ENCODE measurements around the gene HNRNPC. TPM values are rescaled to one million over a fixed set of nuclear protein-coding genes. Genes with fewer than 3 reads are reported as not detected.

Gene HNRNPC
- total RNA-seq, 2 experiments from 2014 or later, result 897 to 1,000 TPM

DNA sequence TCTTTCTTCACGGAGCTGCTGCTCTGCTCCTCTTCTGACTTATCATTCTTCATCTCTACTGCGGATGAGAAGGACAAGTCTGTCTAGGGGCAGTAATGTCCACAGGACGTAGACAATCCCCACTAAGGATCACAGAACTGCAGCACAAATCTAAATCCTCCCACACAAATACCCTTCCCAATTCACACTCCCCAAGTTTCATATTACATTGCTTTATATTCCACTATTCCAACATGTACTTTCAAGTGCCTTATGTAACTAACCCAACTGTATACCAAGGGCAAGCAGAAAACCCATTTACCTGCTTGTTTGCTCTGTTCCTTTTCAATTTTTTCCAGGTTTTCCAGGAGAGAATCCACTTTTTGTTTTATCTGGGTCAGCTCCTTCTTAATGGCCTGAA is 57.7 kb downstream of the HNRNPC start:
- CTCF ChIA-PET (ENCODE audit: unreplicated experiment), result no interaction called here
- peaks cover 63% of the 10 kb centered on the region for H4K20me1 ChIP-seq (ENCODE audit: insufficient read depth, low read length)
- TF ChIP-seq CTCF (conservative IDR thresholded peaks at IDR 0.05; ENCODE audit: low read length) (no peak), EZH2phosphoT487 (IDR thresholded peaks at IDR 0.05; ENCODE audit: borderline replicate concordance, low read depth, low read length) (no peak)
- intact Hi-C loops (cut with micrococcal nuclease; ENCODE audit: unreplicated experiment), result no loop called here
- POLR2A ChIA-PET, result no interaction called here
- DNase-seq (ENCODE audit: low spot score), result no peak
- no peak overlapping the region for H2AFZ ChIP-seq (ENCODE audit: low read length)
- no TSS peak for BruUV-seq (replicated peaks)
- H3K79me2 ChIP-seq (ENCODE audit: insufficient read depth, low read depth, low read length), result peaks cover 49% of the 10 kb centered on the region
- no peak overlapping the region for H3K4me3 ChIP-seq (ENCODE audit: low read depth, low read length, poor library complexity, severe bottlenecking)
- H3K36me3 ChIP-seq (ENCODE audit: insufficient read depth, low read length), result peaks cover 95% of the 10 kb centered on the region
- no peaks in the 10 kb centered on the region for H3K9me2 ChIP-seq (ENCODE audit: insufficient read depth, low read length)
- no peak overlapping the region for H3K4me2 ChIP-seq (ENCODE audit: low read length)
- H3K9me3 ChIP-seq (ENCODE audit: low read length), result no peaks in the 10 kb centered on the region
- no peak overlapping the region for H3K27ac ChIP-seq (ENCODE audit: low read depth, low read length, poor library complexity, severe bottlenecking)
- no peaks in the 10 kb centered on the region for H3K4me1 ChIP-seq (ENCODE audit: insufficient read depth, low read length, poor library complexity, severe bottlenecking)

- Histone ChIP-seq H3K4me3 (ENCODE audit: low read depth, low read length, poor library complexity, severe bottlenecking) (no peak overlapping the region), H3K27ac (ENCODE audit: low read depth, low read length, poor library complexity, severe bottlenecking) (no peak overlapping the region), H3K9me3 (ENCODE audit: low read length) (no peaks in the 10 kb centered on the region), H3K4me2 (ENCODE audit: low read length) (no peak overlapping the region), H4K20me1 (ENCODE audit: insufficient read depth, low read length) (peaks cover 64% of the 10 kb centered on the region), H3K4me1 (ENCODE audit: insufficient read depth, low read length, poor library complexity, severe bottlenecking) (no peaks in the 10 kb centered on the region), H3K36me3 (ENCODE audit: insufficient read depth, low read length) (peaks cover 95% of the 10 kb centered on the region), H2AFZ (ENCODE audit: low read length) (no peak overlapping the region), H3K79me2 (ENCODE audit: insufficient read depth, low read depth, low read length) (peaks cover 34% of the 10 kb centered on the region), H3K9me2 (ENCODE audit: insufficient read depth, low read length) (no peaks in the 10 kb centered on the region)
- TF ChIP-seq CTCF (conservative IDR thresholded peaks at IDR 0.05; ENCODE audit: low read length), result no peak
- TF ChIP-seq EZH2phosphoT487 (IDR thresholded peaks at IDR 0.05; ENCODE audit: borderline replicate concordance, low read depth, low read length), result no peak
- intact Hi-C loops (cut with micrococcal nuclease; ENCODE audit: unreplicated experiment), result no loop called here
- DNase-seq (ENCODE audit: low spot score), result no peak
- BruUV-seq (replicated peaks), result no TSS peak
- ChIA-PET POLR2A (interaction anchor here (1.0 kb wide), 1 partner anchor 46 kb away, joined by 3 read pairs; no protein-coding TSS in a partner anchor), CTCF (ENCODE audit: unreplicated experiment) (no interaction called here)
Measured at GRCh38 chr14:21210023-21210422, 59.2 kb downstream of the HNRNPC start.

DNA sequence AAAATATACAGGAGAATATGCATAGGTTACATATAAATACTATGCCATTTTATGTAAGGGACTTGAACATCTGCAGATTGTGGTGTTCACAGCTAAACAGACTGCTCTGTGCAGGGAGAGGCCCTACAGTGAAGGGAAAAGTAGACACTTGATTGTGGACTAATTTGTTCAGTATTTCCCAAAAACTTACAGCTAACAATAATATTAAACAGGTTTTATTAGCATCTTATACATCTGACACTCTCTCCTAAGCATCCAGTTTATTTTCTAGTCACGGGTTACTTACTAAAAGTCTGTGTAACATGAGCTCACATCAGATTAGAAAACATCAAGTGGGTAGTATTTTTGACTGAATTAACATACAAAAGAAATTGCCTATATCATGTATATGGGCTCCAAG is 60.1 kb downstream of the HNRNPC start:
- no peak overlapping the region for H2AFZ ChIP-seq (ENCODE audit: low read length)
- intact Hi-C loops (cut with micrococcal nuclease; ENCODE audit: unreplicated experiment), result no loop called here
- no peaks in the 10 kb centered on the region for H3K4me1 ChIP-seq (ENCODE audit: insufficient read depth, low read length, poor library complexity, severe bottlenecking)
- H3K27ac ChIP-seq (ENCODE audit: low read depth, low read length, poor library complexity, severe bottlenecking), result no peak overlapping the region
- H3K9me3 ChIP-seq (ENCODE audit: low read length), result no peaks in the 10 kb centered on the region
- no TSS peak for BruUV-seq (replicated peaks)
- H3K36me3 ChIP-seq (ENCODE audit: insufficient read depth, low read length), result peaks cover 95% of the 10 kb centered on the region
- H3K79me2 ChIP-seq (ENCODE audit: insufficient read depth, low read depth, low read length), result peaks cover 26% of the 10 kb centered on the region
- no peak overlapping the region for H3K4me3 ChIP-seq (ENCODE audit: low read depth, low read length, poor library complexity, severe bottlenecking)
- POLR2A ChIA-PET, result interaction anchor here (0.5 to 1.4 kb wide), 3 partner anchors 47 to 277 kb away, joined by 3 to 4 read pairs (median 3); no protein-coding TSS in a partner anchor
- H3K4me2 ChIP-seq (ENCODE audit: low read length), result no peak overlapping the region
- no peaks in the 10 kb centered on the region for H3K9me2 ChIP-seq (ENCODE audit: insufficient read depth, low read length)
- TF ChIP-seq CTCF (conservative IDR thresholded peaks at IDR 0.05; ENCODE audit: low read length) (no peak), EZH2phosphoT487 (IDR thresholded peaks at IDR 0.05; ENCODE audit: borderline replicate concordance, low read depth, low read length) (no peak)
- CTCF ChIA-PET (ENCODE audit: unreplicated experiment), result no interaction called here
- no peak for DNase-seq (ENCODE audit: low spot score)
- peaks cover 60% of the 10 kb centered on the region for H4K20me1 ChIP-seq (ENCODE audit: insufficient read depth, low read length)

All from OCI-LY7 (cell line).